Spleen (tissue), 11 donors: ENCODE measurements around the gene CACNA2D3. TPM values are rescaled to one million over a fixed set of nuclear protein-coding genes. Genes with fewer than 3 reads are reported as not detected.

Experiments used
- DNase-seq: peaks from one replicate; pipeline ENCODE4 v3.0.0-alpha.2; 2020
- H3K27ac ChIP-seq, 8 donors: fragments of 200-600 bp; sonication (generic) in 7 of 8; 1 replicate in 4 of 8; 2 replicates in 4 of 8; pipeline versions ENCODE4 v1.5.0 to v1.8.0; 2016 to 2021; ENCODE audit warnings: inconsistent platforms in 4 of 8, mild to moderate bottlenecking in 4 of 8, moderate library complexity in 1 of 8
- H3K27me3 ChIP-seq, 7 donors: fragments of 200-600 bp; sonication (generic) in 6 of 7; replicated peaks in 1 of 7; 1 replicate in 4 of 7; 2 replicates in 3 of 7; pipeline versions ENCODE4 v1.5.0 to v1.8.0; 2016 to 2021; ENCODE audit warnings: inconsistent platforms in 3 of 7, mild to moderate bottlenecking in 1 of 7
- H3K36me3 ChIP-seq, 6 donors: fragments of 200-600 bp; sonication (generic) in 5 of 6; 1 replicate in 4 of 6; 2 replicates in 2 of 6; pipeline versions ENCODE4 v1.5.0 to v1.8.0; 2016 to 2021; ENCODE audit warnings: inconsistent platforms in 2 of 6
- H3K4me1 ChIP-seq, 6 donors: fragments of 200-600 bp; sonication (generic) in 5 of 6; 1 replicate in 3 of 6; 2 replicates in 3 of 6; pipeline versions ENCODE4 v1.5.0 to v1.8.0; 2016 to 2021; ENCODE audit warnings: inconsistent platforms in 3 of 6
- H3K4me3 ChIP-seq, 8 donors: fragments of 200-600 bp; sonication (generic) in 7 of 8; 1 replicate in 4 of 8; 2 replicates in 4 of 8; pipeline versions ENCODE4 v1.5.0 to v1.8.0; 2016 to 2021; ENCODE audit warnings: inconsistent platforms in 4 of 8, mild to moderate bottlenecking in 4 of 8, moderate library complexity in 2 of 8
- H3K9me3 ChIP-seq, 8 donors: fragments of 200-600 bp; sonication (generic) in 7 of 8; 1 replicate in 4 of 8; 2 replicates in 4 of 8; pipeline versions ENCODE4 v1.5.0 to v1.8.0; 2016 to 2021; ENCODE audit warnings: inconsistent platforms in 4 of 8
- POLR2A ChIP-seq, 3 donors: fragments of 450-650 bp; IDR thresholded peaks; one replicate each; pipeline ENCODE4 v1.5.1; 2017; ENCODE audit warnings: antibody characterized with exemption in 3 of 3, mild to moderate bottlenecking in 1 of 3
- POLR2AphosphoS5 ChIP-seq, 3 donors: sonication (generic); formaldehyde crosslinking; IDR thresholded peaks; one replicate each; pipeline ENCODE4 v1.5.1; 2017; ENCODE audit warnings: antibody characterized with exemption in 3 of 3
- WGBS, 5 donors: extraction: QIAGEN DNeasy Blood & Tissue Kit in 3 of 5; methylation state at CpG; one replicate each; pipeline versions ENCODE4 v1.1.5 to v1.1.7; 2013 to 2018; 5-methylcytosine and 5-hydroxymethylcytosine counted together
- intact Hi-C: fragments of 100-400 bp; cut with DNase I; formaldehyde crosslinking; loops from one replicate; pipeline ENCODE4 v1.15.0; 2023; ENCODE audit warnings: low total_unique reads
- polyA plus RNA-seq, 3 donors: library from polyadenylated mRNA; stranded (reverse); fragments of 200-250 nt; gene quantifications; one replicate each; pipeline ENCODE4 v1.2.1, GENCODE V29; 2013
- total RNA-seq, 7 donors: library from RNA; depleted of rRNA in 3 of 7; stranded (reverse); fragments of >200 nt in 3 of 7; fragmentation: NEBNext Ultra II Directional in 4 of 7; extraction: Animal tissue kit (Norgen Biotek cat#: 25700) in 4 of 7; gene quantifications; one replicate each; pipeline versions ENCODE4 v1.1.0 to v1.2.1, GENCODE V29; 2016 to 2021
- TF ChIP-seq, protein P1 (sequence below), 11 experiments: fragments of 200-600 bp in 7 of 11; fragments of 450-650 bp in 4 of 11; sonication (generic) in 4 of 11; IDR thresholded peaks in 8 of 11; conservative IDR thresholded peaks in 3 of 11; 1 replicate in 7 of 11; 2 replicates in 4 of 11; pipeline versions ENCODE4 v1.4.0 to v1.8.0; 2016 to 2021; ENCODE audit warnings: antibody characterized with exemption in 11 of 11, inconsistent platforms in 4 of 11, mild to moderate bottlenecking in 1 of 11
- donor health status: healthy with polysubstance abuse.
- donor health status: DM: no; HTN: no; CAD: no; lungs with moderate emphysema.
- donor health status: DM: no; HTN: no; CAD: no.
- donor health status: Bipolar disorder and iron deficiency.
- donor health status: healthy.
- donor health status: DM: no; HTN: no; CAD: no.
- donor health status: DM: yes; HTN: yes; CAD: no.

CACNA2D3 gene
- total and polyA plus RNA-seq, 10 donors: 0.83 to 4.9 (median 2.9) TPM

DNA sequence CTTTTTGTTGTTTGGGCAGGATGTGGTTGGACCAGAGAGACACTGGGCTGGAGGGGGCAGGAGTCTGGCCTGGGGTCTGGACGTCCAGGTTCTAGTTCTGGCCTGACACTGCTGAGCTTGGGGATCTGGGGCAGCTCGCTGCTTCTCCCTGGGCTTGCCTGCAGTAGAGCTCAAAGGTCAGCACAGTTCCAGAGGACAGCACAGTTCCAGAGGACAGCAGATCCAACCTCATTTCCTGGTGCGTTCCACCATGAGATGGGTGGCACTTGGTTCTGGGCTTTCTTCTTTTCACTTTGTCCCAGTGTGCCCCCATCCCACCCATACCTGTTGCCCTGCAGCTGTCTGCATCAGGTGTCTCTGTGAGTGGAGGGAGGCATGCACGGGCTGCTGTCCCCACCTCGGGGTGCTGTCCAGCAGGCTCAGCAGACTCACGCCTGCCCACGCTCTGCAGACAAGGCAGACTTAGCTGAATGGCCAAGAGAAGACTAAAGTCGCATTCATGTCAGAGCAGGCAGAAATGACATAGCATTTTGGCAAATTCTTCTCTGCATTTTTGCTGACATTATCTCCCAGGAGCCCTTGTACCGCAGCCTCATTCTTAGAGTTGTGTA is 16.7 kb downstream of the CACNA2D3 start:
- Histone ChIP-seq H3K27me3 (peaks cover 0 to 5% (median 0%) of the 10 kb centered on the region in 7 donors), H3K4me3 (no peak overlapping the region), H3K4me1 (no peaks in the 10 kb centered on the region), H3K36me3 (no peaks in the 10 kb centered on the region), H3K27ac (no peak overlapping the region), H3K9me3 (no peaks in the 10 kb centered on the region)
- no peak for DNase-seq
- intact Hi-C loops: no loop called here
- no peak for TF ChIP-seq POLR2A (IDR thresholded peaks at IDR 0.05)
- TF ChIP-seq, protein P1, sequence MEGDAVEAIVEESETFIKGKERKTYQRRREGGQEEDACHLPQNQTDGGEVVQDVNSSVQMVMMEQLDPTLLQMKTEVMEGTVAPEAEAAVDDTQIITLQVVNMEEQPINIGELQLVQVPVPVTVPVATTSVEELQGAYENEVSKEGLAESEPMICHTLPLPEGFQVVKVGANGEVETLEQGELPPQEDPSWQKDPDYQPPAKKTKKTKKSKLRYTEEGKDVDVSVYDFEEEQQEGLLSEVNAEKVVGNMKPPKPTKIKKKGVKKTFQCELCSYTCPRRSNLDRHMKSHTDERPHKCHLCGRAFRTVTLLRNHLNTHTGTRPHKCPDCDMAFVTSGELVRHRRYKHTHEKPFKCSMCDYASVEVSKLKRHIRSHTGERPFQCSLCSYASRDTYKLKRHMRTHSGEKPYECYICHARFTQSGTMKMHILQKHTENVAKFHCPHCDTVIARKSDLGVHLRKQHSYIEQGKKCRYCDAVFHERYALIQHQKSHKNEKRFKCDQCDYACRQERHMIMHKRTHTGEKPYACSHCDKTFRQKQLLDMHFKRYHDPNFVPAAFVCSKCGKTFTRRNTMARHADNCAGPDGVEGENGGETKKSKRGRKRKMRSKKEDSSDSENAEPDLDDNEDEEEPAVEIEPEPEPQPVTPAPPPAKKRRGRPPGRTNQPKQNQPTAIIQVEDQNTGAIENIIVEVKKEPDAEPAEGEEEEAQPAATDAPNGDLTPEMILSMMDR (IDR thresholded peaks at IDR 0.05 in 8 of 11, conservative IDR thresholded peaks at IDR 0.05 in 3 of 11): no peak
- no peak for TF ChIP-seq POLR2AphosphoS5 (IDR thresholded peaks at IDR 0.05)
- 64 to 76% (median 69%) methylated on average over 8 to 9 of the region's 9 CpGs for WGBS, 5 donors

DNA sequence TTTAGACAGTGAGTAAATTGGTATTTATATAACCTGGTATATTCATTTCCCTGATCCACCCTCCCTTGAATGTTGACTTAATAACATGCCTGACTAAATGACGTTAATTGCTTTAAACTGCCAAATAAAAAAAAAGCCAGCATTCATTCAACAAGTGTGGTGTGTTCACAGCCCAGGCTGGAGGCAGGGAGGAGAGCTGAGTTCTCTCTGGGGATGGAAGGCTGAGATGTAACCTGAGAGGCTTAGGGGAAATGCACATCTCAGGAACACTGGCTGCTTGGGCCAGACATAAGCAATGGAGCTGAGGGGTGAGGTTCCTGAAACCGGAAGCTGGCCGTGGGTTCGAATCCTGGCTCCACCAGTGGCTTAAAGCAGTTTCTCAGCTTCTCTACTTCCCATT is 17.3 kb downstream of the CACNA2D3 start:
- H3K36me3 ChIP-seq: no peaks in the 10 kb centered on the region
- no peaks in the 10 kb centered on the region for H3K4me1 ChIP-seq
- intact Hi-C loops: no loop called here
- no peak for DNase-seq
- H3K9me3 ChIP-seq: no peaks in the 10 kb centered on the region
- H3K4me3 ChIP-seq: no peak overlapping the region
- TF ChIP-seq, protein P1 (IDR thresholded peaks at IDR 0.05 in 8 of 11, conservative IDR thresholded peaks at IDR 0.05 in 3 of 11): no peak
- TF ChIP-seq POLR2AphosphoS5 (IDR thresholded peaks at IDR 0.05) (no peak), POLR2A (IDR thresholded peaks at IDR 0.05) (no peak)
- H3K27ac ChIP-seq: no peak overlapping the region
- WGBS, 5 donors: 63 to 82% (median 78%) methylated on average over 4 of the region's 4 CpGs
- H3K27me3 ChIP-seq: peaks cover 0 to 5% (median 0%) of the 10 kb centered on the region in 7 donors

DNA sequence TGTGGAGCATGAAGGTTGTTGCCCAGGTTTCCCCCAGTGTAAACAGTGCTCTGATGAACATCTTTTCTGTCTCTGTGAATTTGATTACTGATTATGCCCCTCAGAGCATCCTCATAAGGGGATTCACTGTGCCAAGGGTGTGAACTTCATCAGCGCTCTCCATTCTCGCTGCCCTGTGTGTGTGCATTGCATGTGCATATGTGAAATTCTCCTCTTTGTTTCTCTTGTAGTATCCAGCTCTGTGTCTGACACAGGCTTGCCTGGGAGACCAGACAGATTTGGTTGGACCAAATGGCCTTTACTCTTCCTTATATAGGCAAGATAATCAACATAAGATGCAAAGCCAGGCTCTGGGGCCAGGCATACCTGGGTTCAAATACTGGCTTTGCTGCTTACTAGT is 21.9 kb downstream of the CACNA2D3 start:
- no peak for DNase-seq
- Histone ChIP-seq H3K27ac (no peak overlapping the region), H3K4me3 (no peak overlapping the region), H3K9me3 (no peaks in the 10 kb centered on the region), H3K27me3 (peaks cover 0 to 14% (median 0%) of the 10 kb centered on the region in 7 donors), H3K4me1 (peaks cover 0 to 18% (median 5%) of the 10 kb centered on the region in 6 donors), H3K36me3 (no peaks in the 10 kb centered on the region)
- 84 to 91% (median 85%) methylated on average over 2 of the region's 2 CpGs for WGBS, 5 donors
- intact Hi-C loops: no loop called here
- no peak for TF ChIP-seq POLR2A (IDR thresholded peaks at IDR 0.05)
- TF ChIP-seq POLR2AphosphoS5 (IDR thresholded peaks at IDR 0.05): no peak
- TF ChIP-seq, protein P1 (IDR thresholded peaks at IDR 0.05 in 8 of 11, conservative IDR thresholded peaks at IDR 0.05 in 3 of 11): no peak

DNA sequence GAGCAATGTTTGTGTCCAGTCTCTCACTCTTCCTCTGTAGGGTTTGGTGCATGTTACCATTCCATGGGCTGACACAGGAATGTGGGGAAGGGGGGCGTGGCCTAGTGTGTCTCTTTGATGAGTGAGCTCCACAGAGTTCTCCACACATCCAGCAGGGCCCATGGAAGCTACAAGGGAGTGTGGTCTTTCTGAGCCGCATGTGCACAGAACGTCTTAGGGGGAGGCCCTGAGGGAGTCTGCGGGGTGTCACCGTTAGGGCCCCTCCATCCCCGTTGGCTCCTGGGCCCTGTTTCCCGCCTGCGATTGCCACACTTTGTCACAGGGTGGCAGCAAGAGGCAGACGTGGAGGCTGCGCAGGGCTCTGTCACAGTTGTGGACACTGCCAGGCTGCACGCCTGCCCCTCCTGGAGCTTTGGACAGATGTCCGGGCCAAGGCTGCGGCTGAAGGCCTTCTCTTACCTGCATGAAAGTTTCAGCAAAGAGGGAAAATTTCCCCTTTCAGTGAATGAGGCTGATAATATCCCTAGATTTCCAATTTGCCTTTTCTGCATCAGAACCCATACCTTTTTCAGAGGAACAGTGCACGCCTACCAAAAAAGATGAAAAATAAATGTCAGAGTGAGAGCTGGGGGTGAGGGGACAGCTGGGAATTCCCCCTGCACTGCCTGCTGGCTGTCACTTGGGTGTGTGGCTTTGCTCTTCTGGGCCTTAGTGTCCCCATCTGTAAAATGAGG is 24.3 kb downstream of the CACNA2D3 start:
- WGBS, 5 donors: 9 to 20% (median 15%) methylated on average over 11 to 14 of the region's 14 CpGs
- H3K36me3 ChIP-seq: no peaks in the 10 kb centered on the region
- peaks cover 0 to 18% (median 5%) of the 10 kb centered on the region in 6 donors for H3K4me1 ChIP-seq
- TF ChIP-seq, protein P1 (IDR thresholded peaks at IDR 0.05 in 8 of 11, conservative IDR thresholded peaks at IDR 0.05 in 3 of 11): peak in 10 of 11 experiments; percentile 20 to 73 (median 52)
- TF ChIP-seq POLR2A (IDR thresholded peaks at IDR 0.05) (no peak), POLR2AphosphoS5 (IDR thresholded peaks at IDR 0.05) (peak in 2 of 3 donors; percentile 31 to 43)
- intact Hi-C loops: no loop called here
- H3K27ac ChIP-seq: no peak overlapping the region
- DNase-seq: no peak
- no peak overlapping the region for H3K4me3 ChIP-seq
- H3K9me3 ChIP-seq: no peaks in the 10 kb centered on the region
- peaks cover 0 to 14% (median 0%) of the 10 kb centered on the region in 7 donors for H3K27me3 ChIP-seq
